HepG2 (cell line): ENCODE data around the gene UNG. TPM values are rescaled to one million over a fixed set of nuclear protein-coding genes. Genes with fewer than 3 reads are reported as not detected.
A peak's percentile ranks its signal among the peaks of the same experiment; 100 is the strongest.

ENCODE experiments used
- ATAC-seq: fragments of 200-7000 bp; cut with Tn5 transposase; 3 replicates; pipeline ENCODE4 v1.9.1; 2020; ENCODE audit warnings: mild to moderate bottlenecking, moderate library complexity
- BruUV-seq: library from RNA; stranded (reverse); fragments of 400-500 nt; replicated peaks from 2 replicates; lab custom pipeline; 2021; lab: Mats Ljungman, UMichigan
- CTCF ChIA-PET: fragments of 300-600 bp; formaldehyde crosslinking; extraction: SDS; loops from one replicate; lab custom pipeline; 2021; ENCODE audit warnings: low total read pairs, inconsistent platforms, low intra/inter-chr PET ratio; lab: Yijun Ruan, JAX
- POLR2A ChIA-PET: fragments of 350-600 bp; sonication (Branson Sonifier 250); formaldehyde crosslinking; loops from one replicate; lab custom pipeline; 2020; ENCODE audit warnings: antibody characterized with exemption, inconsistent platforms; lab: Yijun Ruan, JAX
- DNase-seq: peaks from one replicate; pipeline ENCODE4 v3.0.0-alpha.2; 2015; ENCODE audit warnings: low spot score
- FAIRE-seq: peaks from 3 replicates; lab custom pipeline; 2011; peaks lifted over from hg19 to GRCh38; lab: Jason Lieb, UNC
- H2AFZ ChIP-seq: one replicate; pipeline ENCODE4 v1.6.1; 2011; ENCODE audit warnings: low read length, inconsistent platforms
- H3K27ac ChIP-seq: fragments of 300-600 bp; 3 replicates; pipeline ENCODE4 v1.8.0; 2011; ENCODE audit warnings: mixed run types, mild to moderate bottlenecking, mixed read lengths, low read length, inconsistent platforms; ENCODE audit not compliant: insufficient read depth; ENCODE audit errors: extremely low read length
- H3K27me3 ChIP-seq, 2 experiments: fragments of 200-600 bp in 1 of 2; 2 replicates in 1 of 2; 3 replicates in 1 of 2; pipeline versions ENCODE4 v1.6.0 to v1.8.0; 2011; ENCODE audit warnings: low read length in 2 of 2, mild to moderate bottlenecking in 2 of 2, moderate library complexity in 2 of 2, inconsistent platforms in 1 of 2; ENCODE audit not compliant: insufficient read depth in 2 of 2, control insufficient read depth in 1 of 2
- H3K36me3 ChIP-seq, 2 experiments: fragments of 200-600 bp in 1 of 2; replicated peaks in 1 of 2; 2 replicates in 1 of 2; 3 replicates in 1 of 2; pipeline versions ENCODE4 v1.5.1 to v1.8.0; 2011; ENCODE audit warnings: low read length in 2 of 2, inconsistent platforms in 1 of 2; ENCODE audit not compliant: insufficient read depth in 2 of 2, control insufficient read depth in 1 of 2
- H3K4me1 ChIP-seq: 2 replicates; pipeline ENCODE4 v1.5.1; 2012; ENCODE audit warnings: low read length, inconsistent platforms; ENCODE audit not compliant: insufficient read depth
- H3K4me2 ChIP-seq: 2 replicates; pipeline ENCODE4 v1.6.0; 2011; ENCODE audit warnings: low read depth, low read length, inconsistent platforms
- H3K4me3 ChIP-seq, 3 experiments: fragments of 200-600 bp in 1 of 3; sonication (generic), shearing (Covaris generic) in 1 of 3; replicated peaks in 1 of 3; 2 replicates each; pipeline ENCODE4 v1.5.1; 2011 to 2016; ENCODE audit warnings: low read length in 3 of 3, inconsistent platforms in 2 of 3, low read depth in 2 of 3, mild to moderate bottlenecking in 2 of 3, control low read depth in 1 of 3, mixed read lengths in 1 of 3; ENCODE audit not compliant: insufficient read depth in 1 of 3
- H3K79me2 ChIP-seq: one replicate; pipeline ENCODE4 v1.6.1; 2011; ENCODE audit warnings: low read length, inconsistent platforms; ENCODE audit not compliant: insufficient read depth
- H3K9ac ChIP-seq: 2 replicates; pipeline ENCODE4 v1.6.0; 2011; ENCODE audit warnings: mild to moderate bottlenecking, low read depth, low read length, inconsistent platforms; ENCODE audit not compliant: insufficient read depth
- H3K9me3 ChIP-seq: 2 replicates; pipeline ENCODE4 v1.5.1; 2012; ENCODE audit warnings: mild to moderate bottlenecking, low read length
- H4K20me1 ChIP-seq: 2 replicates; pipeline ENCODE4 v1.6.0; 2011; ENCODE audit warnings: inconsistent platforms, mild to moderate bottlenecking, low read length, moderate library complexity; ENCODE audit not compliant: insufficient read depth
- PRDM15 ChIP-seq: sonication (generic); formaldehyde crosslinking; IDR thresholded peaks from 2 replicates; pipeline ENCODE4 v1.4.0; 2020; ENCODE audit warnings: missing genetic modification reagents
- RFXANK ChIP-seq: IDR thresholded peaks from 2 replicates; pipeline ENCODE4 v1.6.1; 2016
- ZNF121 ChIP-seq: sonication (generic); formaldehyde crosslinking; IDR thresholded peaks from 2 replicates; pipeline ENCODE4 v1.5.0; 2020; ENCODE audit warnings: mild to moderate bottlenecking, missing genetic modification reagents
- WGBS: methylation state at CpG from one replicate; pipeline ENCODE4 v1.1.6; 2017; ENCODE audit warnings: low lambda C conversion rate; 5-methylcytosine and 5-hydroxymethylcytosine counted together
- in situ Hi-C: cut with HindIII; loops from 2 replicates; pipeline ENCODE4 v1.10.0; 2017; ENCODE audit warnings: low pct_unique_long_range_greater_than_20kb; ENCODE audit not compliant: extremely low pct_ligation_motif_present
- intact Hi-C: fragments of 100-400 bp; cut with micrococcal nuclease; formaldehyde crosslinking; loops from one replicate; pipeline ENCODE4 v1.10.0; 2022; ENCODE audit not compliant: unreplicated experiment
- polyA plus RNA-seq, 8 experiments: library from polyadenylated mRNA; depleted of rRNA in 3 of 8; stranded (reverse) in 7 of 8; unstranded in 1 of 8; fragments of >200 nt; fragmentation: Illumina TruSeq in 4 of 8; extraction: Trizol in 4 of 8; gene quantifications; 2 replicates each; pipeline versions ENCODE4 v1.2.1 to v1.2.3, GENCODE V29; 2011 to 2016; ENCODE audit warnings: low read depth in 4 of 8, missing spikeins in 1 of 8, mixed read lengths in 1 of 8; ENCODE audit not compliant: insufficient read depth in 1 of 8
- total RNA-seq, 5 experiments: library from RNA; depleted of rRNA; stranded (reverse); fragments of >200 nt; fragmentation: Illumina TruSeq; extraction: Trizol; gene quantifications; 2 replicates each; pipeline ENCODE4 v1.2.3, GENCODE V29; 2016; ENCODE audit warnings: low read depth in 1 of 5
- TF ChIP-seq, protein P1 (sequence below): sonication (generic); formaldehyde crosslinking; IDR thresholded peaks from 2 replicates; pipeline ENCODE4 v1.5.0; 2020; ENCODE audit warnings: mild to moderate bottlenecking, missing genetic modification reagents
- TF ChIP-seq, protein P2 (sequence below): sonication (generic); formaldehyde crosslinking; IDR thresholded peaks from 2 replicates; pipeline ENCODE4 v1.4.0; 2020; ENCODE audit warnings: missing genetic modification reagents

UNG gene
- total and polyA plus RNA-seq, 2 of the 13 experiments (the other 11 are each of a cell fraction or from before 2014, with no cell fraction given) = 23.3 to 114 TPM

DNA sequence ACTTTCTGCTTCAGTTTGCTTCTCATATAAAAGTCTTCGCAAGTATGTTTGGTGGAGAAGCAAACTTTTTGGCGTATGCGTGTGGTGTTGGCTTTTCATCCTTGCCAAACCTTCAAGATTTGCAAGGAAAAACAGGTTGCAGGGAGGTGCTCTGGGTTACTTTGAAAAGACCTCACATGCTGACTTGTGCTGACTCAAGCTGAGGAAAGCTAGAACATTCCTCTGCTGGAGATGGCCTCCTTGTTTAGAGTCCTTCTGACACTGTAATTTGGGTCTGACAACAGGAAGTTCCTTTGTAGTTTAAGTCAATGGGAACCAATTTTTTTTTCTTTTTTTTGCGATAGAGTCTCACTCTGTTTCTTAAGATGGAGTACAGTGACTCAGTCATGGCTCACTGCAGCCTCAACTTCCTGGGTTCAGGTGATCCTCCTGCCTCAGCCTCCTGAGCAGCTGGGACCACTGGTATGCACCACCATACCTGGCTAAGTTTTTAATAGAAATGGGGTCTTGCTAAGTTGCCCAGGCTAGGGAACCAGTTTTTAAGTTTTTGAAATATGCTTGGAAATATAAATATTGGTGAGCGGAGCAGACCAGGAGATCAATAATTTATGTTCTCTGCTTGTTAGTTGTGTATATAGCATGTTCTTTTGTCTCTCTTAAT is 16.4 kb downstream of the UNG start (continued):
- TF ChIP-seq PRDM15 (CRISPR knock-in tag) (no peak), ZNF121 (peak; percentile 94), RFXANK (no peak)
- TF ChIP-seq, protein P1, sequence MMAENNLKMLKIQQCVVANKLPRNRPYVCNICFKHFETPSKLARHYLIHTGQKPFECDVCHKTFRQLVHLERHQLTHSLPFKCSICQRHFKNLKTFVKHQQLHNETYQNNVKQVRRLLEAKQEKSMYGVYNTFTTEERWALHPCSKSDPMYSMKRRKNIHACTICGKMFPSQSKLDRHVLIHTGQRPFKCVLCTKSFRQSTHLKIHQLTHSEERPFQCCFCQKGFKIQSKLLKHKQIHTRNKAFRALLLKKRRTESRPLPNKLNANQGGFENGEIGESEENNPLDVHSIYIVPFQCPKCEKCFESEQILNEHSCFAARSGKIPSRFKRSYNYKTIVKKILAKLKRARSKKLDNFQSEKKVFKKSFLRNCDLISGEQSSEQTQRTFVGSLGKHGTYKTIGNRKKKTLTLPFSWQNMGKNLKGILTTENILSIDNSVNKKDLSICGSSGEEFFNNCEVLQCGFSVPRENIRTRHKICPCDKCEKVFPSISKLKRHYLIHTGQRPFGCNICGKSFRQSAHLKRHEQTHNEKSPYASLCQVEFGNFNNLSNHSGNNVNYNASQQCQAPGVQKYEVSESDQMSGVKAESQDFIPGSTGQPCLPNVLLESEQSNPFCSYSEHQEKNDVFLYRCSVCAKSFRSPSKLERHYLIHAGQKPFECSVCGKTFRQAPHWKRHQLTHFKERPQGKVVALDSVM (CRISPR knock-in tag) = peak; percentile 91
- TF ChIP-seq, all 625 proteins: peak for 3

- Histone ChIP-seq H3K4me1 (peaks cover 89% of the 10 kb centered on the region), H3K79me2 (peaks cover 13% of the 10 kb centered on the region), H3K4me3 (peak overlapping the region in 1 of 3 experiments; percentile 65; a peak in 1 of 6 replicates)
- DNase-seq = no peak
- TF ChIP-seq, protein P2, sequence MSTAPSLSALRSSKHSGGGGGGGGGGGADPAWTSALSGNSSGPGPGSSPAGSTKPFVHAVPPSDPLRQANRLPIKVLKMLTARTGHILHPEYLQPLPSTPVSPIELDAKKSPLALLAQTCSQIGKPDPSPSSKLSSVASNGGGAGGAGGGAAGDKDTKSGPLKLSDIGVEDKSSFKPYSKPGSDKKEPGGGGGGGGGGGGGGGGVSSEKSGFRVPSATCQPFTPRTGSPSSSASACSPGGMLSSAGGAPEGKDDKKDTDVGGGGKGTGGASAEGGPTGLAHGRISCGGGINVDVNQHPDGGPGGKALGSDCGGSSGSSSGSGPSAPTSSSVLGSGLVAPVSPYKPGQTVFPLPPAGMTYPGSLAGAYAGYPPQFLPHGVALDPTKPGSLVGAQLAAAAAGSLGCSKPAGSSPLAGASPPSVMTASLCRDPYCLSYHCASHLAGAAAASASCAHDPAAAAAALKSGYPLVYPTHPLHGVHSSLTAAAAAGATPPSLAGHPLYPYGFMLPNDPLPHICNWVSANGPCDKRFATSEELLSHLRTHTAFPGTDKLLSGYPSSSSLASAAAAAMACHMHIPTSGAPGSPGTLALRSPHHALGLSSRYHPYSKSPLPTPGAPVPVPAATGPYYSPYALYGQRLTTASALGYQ (CRISPR knock-in tag) = no peak
- peak; percentile 87; the same call in 1 of the 2 replicates for TF ChIP-seq ZNF121
- TF ChIP-seq, all 625 proteins: peak for 1
- Histone ChIP-seq H3K9me3 (no peaks in the 10 kb centered on the region), H3K36me3 (no peaks in the 10 kb centered on the region; a peak in 2 of 5 replicates), H2AFZ (no peak overlapping the region), H3K4me2 (peak overlapping the region; percentile 93), H3K27me3 (no peaks in the 10 kb centered on the region), H3K27ac (peak overlapping the region; percentile 97), H3K9ac (no peak overlapping the region), H4K20me1 (no peaks in the 10 kb centered on the region)
- BruUV-seq = no TSS peak
- FAIRE-seq = no peak
- POLR2A ChIA-PET = interaction anchor here (1.0 kb wide), 1 partner anchor 16 kb away, joined by 3 read pairs; no protein-coding TSS in a partner anchor
- CTCF ChIA-PET = no interaction called here
- in situ Hi-C loops = no loop called here
- WGBS = 87% methylated on average over 2 of the region's 2 CpGs
- ATAC-seq = no peak
- intact Hi-C loops = loop anchor here (5.0 kb wide), 2 partner anchors 38 to 133 kb away; no protein-coding TSS in a partner anchor
These were observed 17.2 kb downstream of the UNG start for GRCh38 chr12:109114644-109115043.
